Upper lobe of right lung (tissue), 1 donor: ENCODE measurements around the gene IL4I1. TPM values are rescaled to one million over a fixed set of nuclear protein-coding genes. Genes with fewer than 3 reads are reported as not detected.

ENCODE experiments used
- ATAC-seq: fragments of 200-7000 bp; cut with Tn5 transposase; one replicate; pipeline ENCODE4 v1.9.1; 2020; ENCODE audit warnings: mild to moderate bottlenecking, moderate library complexity
- DNase-seq: peaks from one replicate; pipeline ENCODE4 v3.0.0-alpha.2; 2020
- H3K27ac ChIP-seq: fragments of 200-600 bp; one replicate; pipeline ENCODE4 v1.8.0; 2022
- H3K27me3 ChIP-seq: fragments of 200-600 bp; one replicate; pipeline ENCODE4 v1.8.0; 2022; ENCODE audit warnings: mild to moderate bottlenecking
- H3K36me3 ChIP-seq: fragments of 200-600 bp; one replicate; pipeline ENCODE4 v1.8.0; 2022
- H3K4me1 ChIP-seq: fragments of 200-600 bp; one replicate; pipeline ENCODE4 v1.8.0; 2022
- H3K4me3 ChIP-seq: fragments of 200-600 bp; one replicate; pipeline ENCODE4 v1.8.0; 2022; ENCODE audit warnings: mild to moderate bottlenecking
- H3K9me3 ChIP-seq: fragments of 200-600 bp; one replicate; pipeline ENCODE4 v1.8.0; 2022
- CTCF ChIP-seq: fragments of 200-600 bp; IDR thresholded peaks from one replicate; pipeline ENCODE4 v1.8.0; 2022; ENCODE audit warnings: antibody characterized with exemption
- intact Hi-C: fragments of 100-400 bp; cut with DNase I; formaldehyde crosslinking; loops from one replicate; pipeline ENCODE4 v1.11.0; 2022
- total RNA-seq: library from RNA; stranded (reverse); fragmentation: NEBNext Ultra II Directional; extraction: Animal tissue kit (Norgen Biotek cat#: 25700); gene quantifications from one replicate; pipeline ENCODE4 v1.2.1, GENCODE V29; 2021
- donor health status: DM: no; HTN: yes; CAD: no; lungs with severe emphysema.

Gene IL4I1
- total RNA-seq, 1 donor from 2014 or later: 1.8 TPM

GRCh38 chr19:49884109-49884508 is 12.6 kb downstream of the IL4I1 start:
- intact Hi-C loops: no loop called here
- no peaks in the 10 kb centered on the region for H3K27me3 ChIP-seq
- peaks cover 67% of the 10 kb centered on the region for H3K36me3 ChIP-seq
- TF ChIP-seq CTCF: no peak
- ATAC-seq (no peak), DNase-seq (no peak)
- H3K4me1 ChIP-seq: peaks cover 4% of the 10 kb centered on the region
- H3K9me3 ChIP-seq: no peaks in the 10 kb centered on the region
- no peak overlapping the region for H3K4me3 ChIP-seq
- no peak overlapping the region for H3K27ac ChIP-seq

GRCh38 chr19:49883094-49883493 is 13.6 kb downstream of the IL4I1 start:
- H3K9me3 ChIP-seq: no peaks in the 10 kb centered on the region
- peaks cover 14% of the 10 kb centered on the region for H3K4me1 ChIP-seq
- DNase-seq (no peak), ATAC-seq (no peak)
- peaks cover 72% of the 10 kb centered on the region for H3K36me3 ChIP-seq
- H3K4me3 ChIP-seq: no peak overlapping the region
- no peaks in the 10 kb centered on the region for H3K27me3 ChIP-seq
- no peak for TF ChIP-seq CTCF
- no peak overlapping the region for H3K27ac ChIP-seq
- intact Hi-C loops: no loop called here

GRCh38 chr19:49882643-49883042 is 14.0 kb downstream of the IL4I1 start:
- peaks cover 14% of the 10 kb centered on the region for H3K4me1 ChIP-seq
- no peaks in the 10 kb centered on the region for H3K27me3 ChIP-seq
- no peak overlapping the region for H3K4me3 ChIP-seq
- ATAC-seq (no peak), DNase-seq (no peak)
- H3K27ac ChIP-seq: no peak overlapping the region
- H3K36me3 ChIP-seq: peaks cover 72% of the 10 kb centered on the region
- intact Hi-C loops: no loop called here
- TF ChIP-seq CTCF: no peak
- H3K9me3 ChIP-seq: no peaks in the 10 kb centered on the region

GRCh38 chr19:49881672-49882394 is 14.9 kb downstream of the IL4I1 start:
- H3K4me1 ChIP-seq: peaks cover 14% of the 10 kb centered on the region
- no peak overlapping the region for H3K27ac ChIP-seq
- no peak for TF ChIP-seq CTCF
- ATAC-seq: no peak
- peak; percentile 61 for DNase-seq
- H3K36me3 ChIP-seq: peaks cover 72% of the 10 kb centered on the region
- H3K9me3 ChIP-seq: no peaks in the 10 kb centered on the region
- H3K27me3 ChIP-seq: no peaks in the 10 kb centered on the region
- intact Hi-C loops: no loop called here
- H3K4me3 ChIP-seq: no peak overlapping the region

- Histone ChIP-seq H3K36me3 (peaks cover 72% of the 10 kb centered on the region), H3K4me1 (peaks cover 14% of the 10 kb centered on the region), H3K4me3 (no peak overlapping the region), H3K27me3 (no peaks in the 10 kb centered on the region), H3K9me3 (no peaks in the 10 kb centered on the region), H3K27ac (no peak overlapping the region)
- ATAC-seq (no peak), DNase-seq (peak; percentile 62)
- TF ChIP-seq CTCF: no peak
- intact Hi-C loops: no loop called here
Observed at GRCh38 chr19:49881186-49881585, 15.5 kb downstream of the IL4I1 start.
